Right cardiac atrium (tissue), 5 donors: Measurements from ENCODE around the gene CYP11A1. TPM values are rescaled to one million over a fixed set of nuclear protein-coding genes. Genes with fewer than 3 reads are reported as not detected.
A peak's percentile ranks its signal among the peaks of the same experiment; 100 is the strongest.
"Not testable (repeated sequence)": the region's sequence is repeated elsewhere in the genome, so short reads cannot be mapped to it uniquely, and the experiment has no call there.

ENCODE experiments used
- ATAC-seq, 2 donors: fragments of 200-7000 bp; cut with Tn5 transposase; one replicate each; pipeline versions ENCODE4 v1.8.0 to v1.9.1; 2020; ENCODE audit warnings: moderate library complexity in 2 of 2, mild to moderate bottlenecking in 1 of 2
- DNase-seq, 3 donors: peaks; one replicate each; pipeline ENCODE4 v3.0.0-alpha.2; 2020
- H3K27ac ChIP-seq: one replicate; pipeline ENCODE4 v1.5.1; 2013; ENCODE audit warnings: mild to moderate bottlenecking, low read length, control low read depth, moderate library complexity
- H3K27me3 ChIP-seq: one replicate; pipeline ENCODE4 v1.6.1; 2013; ENCODE audit not compliant: control insufficient read depth, insufficient read depth
- H3K4me1 ChIP-seq: one replicate; pipeline ENCODE4 v1.6.1; 2013; ENCODE audit warnings: low read length; ENCODE audit not compliant: control insufficient read depth, insufficient read depth
- H3K4me3 ChIP-seq: one replicate; pipeline ENCODE4 v1.5.1; 2013; ENCODE audit warnings: low read length, control low read depth
- H3K9me3 ChIP-seq: one replicate; pipeline ENCODE4 v1.6.1; 2013; ENCODE audit warnings: low read length; ENCODE audit not compliant: control insufficient read depth
- WGBS: extraction: QIAGEN DNeasy Blood & Tissue Kit; methylation state at CpG from one replicate; pipeline ENCODE4 v1.1.7; 2013; 5-methylcytosine and 5-hydroxymethylcytosine counted together
- intact Hi-C, 4 donors: fragments of 100-400 bp; cut with DNase I; formaldehyde crosslinking; loops; one replicate each; pipeline versions ENCODE4 v1.11.0 to v1.14.0; 2022 to 2023
- polyA plus RNA-seq: library from polyadenylated mRNA; stranded (reverse); fragments of 200-250 nt; gene quantifications from one replicate; pipeline ENCODE4 v1.2.3, GENCODE V29; 2013
- total RNA-seq, 4 donors: library from RNA; stranded (reverse); fragmentation: NEBNext Ultra II Directional; extraction: Animal tissue kit (Norgen Biotek cat#: 25700); gene quantifications; one replicate each; pipeline ENCODE4 v1.2.1, GENCODE V29; 2021
- donor health status: healthy with polysubstance abuse.
- donor health status: DM: no; HTN: yes; CAD: no.
- donor health status: DM: no; HTN: no; CAD: no.
- donor health status: DM: no; HTN: yes; CAD: no; lungs with severe emphysema.
- donor health status: DM: yes; HTN: yes; CAD: no.

The CYP11A1 gene
- total and polyA plus RNA-seq, 5 donors = 0.66 to 1.7 (median 1.1) TPM

DNA sequence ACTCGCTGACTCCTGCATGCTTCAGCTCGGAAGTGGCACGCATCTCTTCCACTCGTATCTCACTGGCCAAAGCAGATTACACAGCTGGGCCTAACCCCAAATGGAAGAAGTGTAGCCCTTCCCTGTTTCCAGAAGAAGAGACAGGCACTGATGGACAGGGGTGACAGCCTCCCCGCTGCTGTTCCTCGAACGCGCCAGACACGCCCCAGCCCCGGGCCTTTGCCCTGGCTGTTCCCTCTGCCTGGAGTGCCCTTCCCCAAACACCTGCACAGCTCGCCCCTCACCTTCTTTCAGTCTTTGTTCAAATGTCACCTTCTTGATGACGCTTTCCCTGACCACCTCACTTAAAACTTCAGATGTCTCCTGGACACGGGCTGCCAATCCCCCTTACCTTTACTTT, 26.0 kb upstream of the CYP11A1 start:
- no peak overlapping the region for H3K27ac ChIP-seq
- no peak overlapping the region for H3K4me3 ChIP-seq
- DNase-seq (peak in 1 of 3 donors; percentile 38), ATAC-seq (no peak)
- H3K9me3 ChIP-seq = no peaks in the 10 kb centered on the region
- no peaks in the 10 kb centered on the region for H3K27me3 ChIP-seq
- WGBS = 89% methylated on average over 13 of the region's 13 CpGs
- H3K4me1 ChIP-seq = no peaks in the 10 kb centered on the region
- intact Hi-C loops = no loop called here

GRCh38 chr15:74392902-74393301, 25.5 kb upstream of the CYP11A1 start:
- Histone ChIP-seq H3K4me1 (no peaks in the 10 kb centered on the region), H3K4me3 (no peak overlapping the region), H3K27me3 (no peaks in the 10 kb centered on the region), H3K27ac (no peak overlapping the region), H3K9me3 (no peaks in the 10 kb centered on the region)
- ATAC-seq (no peak), DNase-seq (no peak)
- WGBS = 80% methylated on average over 7 of the region's 7 CpGs
- intact Hi-C loops = no loop called here

DNA sequence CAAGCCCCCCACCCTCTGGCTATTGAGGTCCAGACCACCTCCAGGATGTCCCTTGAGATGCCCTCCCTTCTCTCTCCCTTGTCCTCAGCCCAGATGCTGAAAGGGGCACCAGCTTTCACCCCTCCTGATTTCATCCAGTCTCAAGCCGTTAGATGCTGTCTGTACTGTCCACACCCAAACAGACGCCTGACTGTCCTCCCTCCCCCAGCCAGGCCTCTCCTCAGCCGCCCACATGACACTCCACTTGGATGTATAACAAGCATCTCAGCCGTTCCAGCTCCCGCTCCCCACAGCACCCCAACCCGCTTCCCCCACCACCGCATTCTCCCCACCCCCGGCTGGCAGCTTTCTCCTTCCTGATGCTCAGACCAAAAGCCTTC, 25.0 kb upstream of the CYP11A1 start:
- H3K4me3 ChIP-seq = no peak overlapping the region
- no peaks in the 10 kb centered on the region for H3K9me3 ChIP-seq
- no peaks in the 10 kb centered on the region for H3K27me3 ChIP-seq
- ATAC-seq (no peak), DNase-seq (peak in 1 of 3 donors; percentile 39)
- intact Hi-C loops = no loop called here
- 41% methylated on average over 8 of the region's 8 CpGs for WGBS
- H3K4me1 ChIP-seq = no peaks in the 10 kb centered on the region
- no peak overlapping the region for H3K27ac ChIP-seq

GRCh38 chr15:74391582-74392450, 24.4 kb upstream of the CYP11A1 start:
- Histone ChIP-seq H3K27me3 (no peaks in the 10 kb centered on the region), H3K4me1 (no peaks in the 10 kb centered on the region), H3K9me3 (no peaks in the 10 kb centered on the region), H3K4me3 (no peak overlapping the region), H3K27ac (no peak overlapping the region)
- DNase-seq (peak in 1 of 3 donors; percentile 31), ATAC-seq (no peak)
- intact Hi-C loops = no loop called here
- WGBS = 80% methylated on average over 9 of the region's 9 CpGs

DNA sequence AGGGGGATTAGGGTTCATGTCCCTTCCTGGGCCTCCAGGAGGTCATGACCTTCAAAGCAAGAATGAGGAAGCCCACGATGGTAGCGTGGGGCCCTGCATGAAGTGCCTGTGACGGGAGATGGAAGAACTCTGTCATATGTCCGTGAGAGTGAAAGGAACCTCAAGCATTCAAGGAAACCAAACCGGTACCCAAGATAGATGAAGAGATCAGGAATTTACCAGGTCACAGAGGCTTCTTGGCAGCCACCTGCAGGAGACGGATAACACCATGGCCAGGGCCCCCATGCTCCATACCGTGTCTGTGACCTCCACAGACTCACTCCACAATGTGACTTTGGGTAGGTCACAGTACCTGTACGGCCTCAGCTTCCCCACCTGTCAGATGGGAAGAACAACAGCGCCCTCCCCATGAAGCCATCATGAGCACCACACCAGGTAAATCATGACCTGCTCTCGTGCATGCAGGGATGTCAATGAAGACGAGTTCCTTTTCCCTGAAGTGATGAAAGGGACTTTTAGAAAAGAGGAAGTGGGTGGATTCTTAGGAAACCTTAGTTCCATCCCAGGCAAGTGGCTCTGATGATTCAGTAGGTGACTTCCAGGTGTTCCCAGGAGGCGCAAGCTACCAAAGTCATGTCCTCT, 23.3 kb upstream of the CYP11A1 start:
- WGBS = 83% methylated on average over 12 of the region's 12 CpGs
- intact Hi-C loops = no loop called here
- no peak overlapping the region for H3K27ac ChIP-seq
- no peak overlapping the region for H3K4me3 ChIP-seq
- H3K27me3 ChIP-seq = no peaks in the 10 kb centered on the region
- no peaks in the 10 kb centered on the region for H3K9me3 ChIP-seq
- H3K4me1 ChIP-seq = peaks cover 4% of the 10 kb centered on the region
- ATAC-seq = no peak
- no peak for DNase-seq

DNA sequence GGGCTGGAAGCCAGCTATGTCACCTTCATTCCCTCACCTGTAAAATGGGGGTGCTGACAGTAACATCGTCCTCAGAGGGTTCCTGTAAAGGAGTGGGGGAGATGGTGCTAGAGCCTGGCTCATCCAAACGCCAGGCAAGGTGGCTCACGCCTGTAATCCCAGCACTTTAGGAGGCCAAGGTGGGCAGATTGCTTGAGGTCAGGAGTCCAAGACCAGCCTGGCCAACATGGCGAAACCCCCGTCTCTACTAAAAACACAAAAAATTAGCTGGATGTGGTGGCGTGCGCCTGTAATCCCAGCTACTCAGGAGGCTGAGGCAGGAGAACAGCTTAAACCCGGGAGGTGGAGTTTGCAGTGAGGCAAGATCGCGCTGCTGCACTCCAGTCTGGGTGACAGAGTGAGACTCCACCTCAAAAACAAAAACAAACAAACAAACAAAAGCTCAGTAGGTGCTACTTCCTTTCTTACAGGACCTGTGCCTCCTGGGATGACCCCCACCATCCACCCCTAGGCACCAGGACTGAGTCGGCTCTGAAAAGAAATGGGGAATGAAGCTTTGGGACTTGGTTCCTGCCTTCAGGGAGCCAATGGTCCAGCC, 22.7 kb upstream of the CYP11A1 start:
- ATAC-seq, DNase-seq, H3K4me1 ChIP-seq, H3K27ac ChIP-seq, H3K27me3 ChIP-seq, H3K4me3 ChIP-seq, H3K9me3 ChIP-seq, intact Hi-C loops: not testable (repeated sequence)
- 95% methylated on average over 11 of the region's 11 CpGs for WGBS

DNA sequence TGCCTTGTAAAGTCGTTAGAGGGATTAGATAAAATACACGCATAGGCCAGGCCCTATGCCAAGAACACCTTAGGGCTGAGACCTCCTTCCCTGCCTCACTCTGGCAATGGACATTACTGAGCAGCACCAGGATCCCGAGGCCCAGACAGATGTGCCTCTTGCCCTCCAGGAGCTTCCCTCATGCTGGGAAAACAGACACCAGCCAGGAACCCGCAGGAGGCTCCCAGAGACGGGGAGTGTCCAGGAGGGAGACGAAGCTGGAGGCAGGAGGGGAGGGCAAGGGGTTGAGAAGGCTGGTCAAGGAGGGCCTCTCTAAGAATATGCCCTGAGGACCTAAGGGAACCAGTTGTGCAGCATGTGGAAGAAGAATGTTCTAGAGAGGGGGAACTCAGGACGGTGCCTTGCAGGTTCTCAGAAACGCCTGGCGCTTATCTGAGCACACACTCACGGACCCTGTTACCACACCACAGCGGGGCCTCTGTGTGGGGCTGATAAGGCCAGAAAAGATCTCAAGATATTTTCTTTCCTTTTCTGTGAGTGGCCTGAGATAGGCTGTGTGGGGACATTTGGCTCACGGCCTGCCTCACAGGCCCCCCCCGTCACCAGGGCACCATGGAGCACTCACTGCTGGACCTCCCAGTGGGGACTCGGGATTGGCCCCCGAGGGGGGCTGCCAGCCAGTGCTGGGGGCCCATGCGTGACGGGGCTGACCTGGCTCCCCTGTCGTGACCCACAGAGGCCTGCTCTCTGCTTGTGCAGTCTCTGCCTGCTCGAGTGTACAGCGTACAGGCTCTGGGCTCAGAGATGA, 22.0 kb upstream of the CYP11A1 start:
- intact Hi-C loops = no loop called here
- no peak overlapping the region for H3K4me3 ChIP-seq
- WGBS = 69% methylated on average over 20 of the region's 20 CpGs
- DNase-seq (peak in 1 of 3 donors; percentile 56), ATAC-seq (no peak)
- H3K27me3 ChIP-seq = no peaks in the 10 kb centered on the region
- H3K9me3 ChIP-seq = no peaks in the 10 kb centered on the region
- peaks cover 6% of the 10 kb centered on the region for H3K4me1 ChIP-seq
- H3K27ac ChIP-seq = no peak overlapping the region

GRCh38 chr15:74388363-74388951, 21.0 kb upstream of the CYP11A1 start:
- H3K4me1 ChIP-seq = peaks cover 6% of the 10 kb centered on the region
- H3K4me3 ChIP-seq = no peak overlapping the region
- ATAC-seq (no peak), DNase-seq (peak in 1 of 3 donors; percentile 37)
- no peak overlapping the region for H3K27ac ChIP-seq
- 86% methylated on average over 10 of the region's 10 CpGs for WGBS
- no peaks in the 10 kb centered on the region for H3K9me3 ChIP-seq
- H3K27me3 ChIP-seq = no peaks in the 10 kb centered on the region
- intact Hi-C loops = no loop called here

GRCh38 chr15:74387621-74388362, 20.3 kb upstream of the CYP11A1 start:
- Histone ChIP-seq H3K9me3 (no peaks in the 10 kb centered on the region), H3K27ac (no peak overlapping the region), H3K27me3 (no peaks in the 10 kb centered on the region), H3K4me1 (peaks cover 6% of the 10 kb centered on the region), H3K4me3 (no peak overlapping the region)
- no peak for ATAC-seq
- no peak for DNase-seq
- intact Hi-C loops = no loop called here
- WGBS = 78% methylated on average over 10 of the region's 10 CpGs

DNA sequence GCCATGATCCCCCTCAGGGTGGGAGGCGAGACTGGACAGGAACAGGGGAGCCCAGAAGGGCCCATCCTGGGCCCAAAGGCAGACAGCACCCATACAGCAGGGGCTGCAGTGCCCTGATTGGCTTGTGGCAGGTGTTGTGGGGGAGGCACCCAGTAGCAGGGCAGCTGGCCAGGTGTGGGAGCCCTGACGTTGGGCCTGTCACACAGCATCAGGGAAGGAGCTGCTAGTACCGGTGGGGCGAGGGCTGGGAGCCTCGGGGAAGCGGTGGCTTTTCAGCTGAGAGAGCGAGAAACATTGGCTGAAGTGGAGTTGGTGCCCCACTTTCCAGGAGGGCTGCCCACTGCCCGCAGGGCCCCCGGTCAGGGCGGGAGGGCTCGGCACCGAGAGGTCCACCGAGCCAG, 19.7 kb upstream of the CYP11A1 start:
- H3K27me3 ChIP-seq = no peaks in the 10 kb centered on the region
- 87% methylated on average over 13 of the region's 13 CpGs for WGBS
- ATAC-seq = no peak
- no peak overlapping the region for H3K4me3 ChIP-seq
- peaks cover 6% of the 10 kb centered on the region for H3K4me1 ChIP-seq
- intact Hi-C loops = no loop called here
- no peak overlapping the region for H3K27ac ChIP-seq
- H3K9me3 ChIP-seq = no peaks in the 10 kb centered on the region
- DNase-seq = peak in 1 of 3 donors; percentile 53
